ENCODE measurements around the gene BLTP2. TPM values are rescaled to one million over a fixed set of nuclear protein-coding genes. Genes with fewer than 3 reads are reported as not detected.
"Not testable (repeated sequence)": the region's sequence is repeated elsewhere in the genome, so short reads cannot be mapped to it uniquely, and the experiment has no call there.

Gene BLTP2
- total and polyA plus RNA-seq, 7 donors, result 23.6 to 100 (median 71.0) TPM

GRCh38 chr17:28613931-28614381 is 31.0 kb downstream of the BLTP2 start, which contains the start of gene RSKR:
TSS of gene RSKR (minus strand) at chr17:28614185. CDS start at chr17:28614161, 24 bp downstream.
- intact Hi-C loops (cut with DNase I), result loop anchor here (2.0 to 5.0 kb wide), 2 partner anchors 117 to 119 kb away; no protein-coding TSS in a partner anchor
- no peaks in the 10 kb centered on the region for H3K4me1 ChIP-seq
- ATAC-seq (peak in 2 of 4 donors; percentile 20 to 22), DNase-seq (no peak)
- H3K27ac ChIP-seq, result no peak within 1 kb of the TSS
- TF ChIP-seq CTCF (IDR thresholded peaks at IDR 0.05), result no peak
- H3K4me3 ChIP-seq, result no peak within 1 kb of the TSS
- no peaks in the 10 kb centered on the region for H3K9me3 ChIP-seq
- 74 to 78% (median 77%) methylated on average over 5 of the region's 5 CpGs for WGBS, 3 donors
- peaks cover 20 to 98% of the 10 kb centered on the region in 2 donors for H3K36me3 ChIP-seq (ENCODE audit: insufficient read depth in 1 of 2, low read depth in 1 of 2)
- H3K27me3 ChIP-seq (ENCODE audit: insufficient read depth in 3 of 3, low read length in 2 of 3), result no peaks in the 10 kb centered on the region

GRCh38 chr17:28612936-28613872 is 31.8 kb downstream of the BLTP2 start:
- peak in 2 of 4 donors; percentile 55 to 57 for ATAC-seq

GRCh38 chr17:28612531-28612930 is 32.4 kb downstream of the BLTP2 start:
- intact Hi-C loops (cut with DNase I), result loop anchor here (2.0 to 5.0 kb wide), 2 partner anchors 115 to 118 kb away; no protein-coding TSS in a partner anchor
- no peaks in the 10 kb centered on the region for H3K27me3 ChIP-seq (ENCODE audit: insufficient read depth in 3 of 3, low read length in 2 of 3)
- peaks cover 20 to 95% of the 10 kb centered on the region in 2 donors for H3K36me3 ChIP-seq (ENCODE audit: insufficient read depth in 1 of 2, low read depth in 1 of 2)
- H3K4me1 ChIP-seq, result no peaks in the 10 kb centered on the region
- 56 to 79% (median 69%) methylated on average over 2 of the region's 2 CpGs for WGBS, 3 donors
- ATAC-seq (no peak), DNase-seq (no peak)
- H3K4me3 ChIP-seq, result no peak overlapping the region
- H3K9me3 ChIP-seq, result no peaks in the 10 kb centered on the region
- TF ChIP-seq CTCF (IDR thresholded peaks at IDR 0.05), result no peak
- H3K27ac ChIP-seq, result no peak overlapping the region

More at GRCh38 chr17:28612936-28613872, 31.8 kb downstream of the BLTP2 start:
- Histone ChIP-seq H3K9me3 (no peaks in the 10 kb centered on the region), H3K27me3 (ENCODE audit: insufficient read depth in 3 of 3, low read length in 2 of 3) (no peaks in the 10 kb centered on the region), H3K27ac (no peak overlapping the region), H3K4me1 (no peaks in the 10 kb centered on the region), H3K4me3 (no peak overlapping the region), H3K36me3 (ENCODE audit: insufficient read depth in 1 of 2, low read depth in 1 of 2) (peaks cover 20 to 98% of the 10 kb centered on the region in 2 donors)
- intact Hi-C loops (cut with DNase I), result loop anchor here (2.0 to 5.0 kb wide), 2 partner anchors 116 to 118 kb away; no protein-coding TSS in a partner anchor
- 78 to 81% (median 81%) methylated on average over 6 of the region's 6 CpGs for WGBS, 3 donors
- no peak for DNase-seq
- TF ChIP-seq CTCF (IDR thresholded peaks at IDR 0.05), result peak; percentile 54

GRCh38 chr17:28610376-28610775 is 34.6 kb downstream of the BLTP2 start:
- H3K27ac ChIP-seq, result no peak overlapping the region
- 87 to 91% (median 87%) methylated on average over 8 of the region's 8 CpGs for WGBS, 3 donors

GRCh38 chr17:28604031-28604430 is 40.9 kb downstream of the BLTP2 start:
- H3K27me3 ChIP-seq (ENCODE audit: insufficient read depth in 3 of 3, low read length in 2 of 3); H3K27ac ChIP-seq; DNase-seq; H3K4me3 ChIP-seq; H3K9me3 ChIP-seq; intact Hi-C loops (cut with DNase I); ATAC-seq; H3K4me1 ChIP-seq: not testable (repeated sequence)
- peaks cover 0 to 12% of the 10 kb centered on the region in 2 donors for H3K36me3 ChIP-seq (ENCODE audit: insufficient read depth in 1 of 2, low read depth in 1 of 2)
- 92 to 100% (median 94%) methylated on average over 3 to 31 of the region's 31 CpGs for WGBS, 3 donors

More at GRCh38 chr17:28610376-28610775, 34.6 kb downstream of the BLTP2 start:
- TF ChIP-seq CTCF (IDR thresholded peaks at IDR 0.05), result no peak
- ATAC-seq (no peak), DNase-seq (no peak)
- no peak overlapping the region for H3K4me3 ChIP-seq
- intact Hi-C loops (cut with DNase I), result loop anchor here in 1 of 2 donors (5.0 kb wide), 1 partner anchor 113 kb away; no protein-coding TSS in a partner anchor
- no peaks in the 10 kb centered on the region for H3K4me1 ChIP-seq
- peaks cover 6 to 73% of the 10 kb centered on the region in 2 donors for H3K36me3 ChIP-seq (ENCODE audit: insufficient read depth in 1 of 2, low read depth in 1 of 2)
- no peaks in the 10 kb centered on the region for H3K9me3 ChIP-seq
- H3K27me3 ChIP-seq (ENCODE audit: insufficient read depth in 3 of 3, low read length in 2 of 3), result no peaks in the 10 kb centered on the region

Measured in psoas muscle (tissue), 8 donors.